Measurements from ENCODE around the gene FOXO6.

FOXO6 gene

GRCh38 chr1:41372600-41372993, 11.4 kb downstream of the FOXO6 start:
- Histone ChIP-seq H3K27me3 (replicated peaks) (peaks cover 11% of the 10 kb centered on the region), H3K36me3 (replicated peaks) (no peaks in the 10 kb centered on the region)
- in situ Hi-C loops (cut with HindIII; ENCODE audit: low pct_ligation_motif_present, low sequenced_read_pairs), result no loop called here

GRCh38 chr1:41373373-41373772, 12.1 kb downstream of the FOXO6 start:
- H3K36me3 ChIP-seq (replicated peaks), result no peaks in the 10 kb centered on the region
- TF ChIP-seq CTCF (IDR thresholded peaks at IDR 0.05; ENCODE audit: low read depth, low read length, missing control alignments), result no peak
- no peak overlapping the region for H3K27ac ChIP-seq
- peaks cover 6% of the 10 kb centered on the region for H3K27me3 ChIP-seq (replicated peaks)
- no peak overlapping the region for H3K4me3 ChIP-seq (ENCODE audit: low read depth, low read length)
- in situ Hi-C loops (cut with HindIII; ENCODE audit: low pct_ligation_motif_present, low sequenced_read_pairs), result no loop called here
- no peak for DNase-seq

More at GRCh38 chr1:41372600-41372993, 11.4 kb downstream of the FOXO6 start:
- H3K4me3 ChIP-seq (ENCODE audit: low read depth, low read length), result no peak overlapping the region
- H3K27ac ChIP-seq, result no peak overlapping the region
- no peak for TF ChIP-seq CTCF (IDR thresholded peaks at IDR 0.05; ENCODE audit: low read depth, low read length, missing control alignments)
- DNase-seq, result no peak

- Histone ChIP-seq H3K4me3 (ENCODE audit: low read depth, low read length) (no peak overlapping the region), H3K27me3 (replicated peaks) (no peaks in the 10 kb centered on the region), H3K36me3 (replicated peaks) (no peaks in the 10 kb centered on the region), H3K27ac (no peak overlapping the region)
- TF ChIP-seq CTCF (IDR thresholded peaks at IDR 0.05; ENCODE audit: low read depth, low read length, missing control alignments), result no peak
- in situ Hi-C loops (cut with HindIII; ENCODE audit: low pct_ligation_motif_present, low sequenced_read_pairs), result no loop called here
- DNase-seq, result no peak
Measured at GRCh38 chr1:41374711-41375110, 13.5 kb downstream of the FOXO6 start.

GRCh38 chr1:41377397-41377796, 16.2 kb downstream of the FOXO6 start:
- peaks cover 5% of the 10 kb centered on the region for H3K27me3 ChIP-seq (replicated peaks)

GRCh38 chr1:41378222-41378621, 17.0 kb downstream of the FOXO6 start:
- H3K27me3 ChIP-seq (replicated peaks), result peaks cover 9% of the 10 kb centered on the region
- DNase-seq, result no peak

More at GRCh38 chr1:41377397-41377796, 16.2 kb downstream of the FOXO6 start:
- DNase-seq, result no peak
- no peak for TF ChIP-seq CTCF (IDR thresholded peaks at IDR 0.05; ENCODE audit: low read depth, low read length, missing control alignments)
- no peaks in the 10 kb centered on the region for H3K36me3 ChIP-seq (replicated peaks)
- in situ Hi-C loops (cut with HindIII; ENCODE audit: low pct_ligation_motif_present, low sequenced_read_pairs), result no loop called here
- H3K4me3 ChIP-seq (ENCODE audit: low read depth, low read length), result no peak overlapping the region
- no peak overlapping the region for H3K27ac ChIP-seq

More at GRCh38 chr1:41378222-41378621, 17.0 kb downstream of the FOXO6 start:
- Histone ChIP-seq H3K36me3 (replicated peaks) (no peaks in the 10 kb centered on the region), H3K4me3 (ENCODE audit: low read depth, low read length) (no peak overlapping the region), H3K27ac (no peak overlapping the region)
- in situ Hi-C loops (cut with HindIII; ENCODE audit: low pct_ligation_motif_present, low sequenced_read_pairs), result no loop called here
- no peak for TF ChIP-seq CTCF (IDR thresholded peaks at IDR 0.05; ENCODE audit: low read depth, low read length, missing control alignments)
